NCI-H446 treated with DMSO at 0.1 percent for 48 hours (cell line): ENCODE data around the gene RIT1.

Experiments
- DNase-seq: peaks from one replicate; lab custom pipeline; 2025; lab: John Stamatoyannopoulos, UW

Gene RIT1, protein sequence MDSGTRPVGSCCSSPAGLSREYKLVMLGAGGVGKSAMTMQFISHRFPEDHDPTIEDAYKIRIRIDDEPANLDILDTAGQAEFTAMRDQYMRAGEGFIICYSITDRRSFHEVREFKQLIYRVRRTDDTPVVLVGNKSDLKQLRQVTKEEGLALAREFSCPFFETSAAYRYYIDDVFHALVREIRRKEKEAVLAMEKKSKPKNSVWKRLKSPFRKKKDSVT

DNA sequence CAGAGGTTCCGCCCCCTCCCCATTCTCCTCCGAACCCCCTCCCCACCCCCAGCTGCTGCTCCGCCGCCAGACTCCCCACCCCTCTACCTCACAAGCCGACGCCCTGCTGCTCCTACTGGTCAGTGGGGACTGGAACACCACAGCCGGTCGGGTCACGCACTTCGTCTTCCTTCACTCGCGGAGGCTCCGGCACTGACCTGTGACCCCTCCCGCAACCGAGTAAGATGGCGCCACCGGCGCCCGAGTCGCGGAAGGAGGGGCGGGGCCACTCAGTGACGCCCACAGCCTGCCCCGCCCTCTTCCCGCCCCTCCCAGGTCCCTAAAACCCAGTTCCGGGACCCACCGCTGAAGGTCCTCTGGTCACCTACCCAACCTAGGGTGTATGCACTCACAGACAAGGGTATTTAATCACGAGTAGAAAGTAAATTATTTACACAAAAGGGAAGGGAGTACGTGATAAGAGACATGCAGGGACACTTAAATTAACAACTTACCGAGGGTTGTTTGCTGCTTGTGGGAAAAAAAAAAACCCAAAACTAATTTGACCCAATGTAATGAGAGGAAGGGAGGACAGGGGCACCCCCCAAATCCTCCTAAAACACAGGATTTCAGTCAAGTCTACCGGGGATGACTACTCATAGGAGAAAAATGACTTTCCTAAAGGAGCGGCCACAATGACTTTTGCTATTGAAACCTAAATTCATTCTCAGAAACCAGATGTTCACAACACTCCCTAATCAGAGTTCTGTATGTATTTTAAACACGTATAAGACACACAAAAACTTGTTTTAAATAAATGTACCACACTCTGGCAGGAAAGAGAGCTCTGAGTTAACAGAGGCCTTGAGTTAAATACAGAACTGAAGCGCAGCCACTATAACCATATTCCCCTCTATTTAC, at the start of gene RIT1:
RIT1 (minus strand) TSS at position 194 of the 900 bp plus-strand sequence. CDS start 588 bp downstream, outside the sequence.
- DNase-seq, result peak; percentile 59

DNA sequence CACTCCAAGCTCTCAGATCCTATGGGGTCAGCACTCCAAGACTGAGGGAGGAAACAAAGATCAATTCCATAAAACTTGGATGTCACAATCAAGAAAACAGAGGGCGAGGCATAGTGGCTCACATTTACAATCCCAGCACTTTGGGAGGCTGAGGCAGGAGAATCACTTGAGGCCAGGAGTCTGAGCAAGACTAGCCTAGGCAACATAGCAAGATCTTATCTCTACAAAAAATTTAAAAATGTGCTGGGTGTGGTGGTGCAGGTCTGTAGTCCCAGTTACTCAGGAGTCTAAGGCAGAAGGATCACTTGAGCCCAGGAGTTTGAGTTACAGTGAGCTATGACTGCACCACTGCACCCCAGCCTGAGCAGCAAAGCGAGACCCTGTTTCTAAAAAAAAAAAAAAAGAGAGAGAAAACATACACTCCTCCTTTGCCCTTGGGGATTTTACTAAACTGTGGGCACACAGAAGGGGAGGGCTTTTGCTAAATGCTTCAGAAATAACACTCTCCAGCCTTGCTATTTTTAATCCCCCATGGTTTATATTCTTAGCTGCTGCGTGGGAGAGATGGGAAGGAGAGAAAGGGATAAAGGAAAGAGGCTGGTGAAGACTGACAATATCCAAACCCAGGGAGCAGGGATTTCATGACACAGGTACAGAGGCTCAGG, 49.1 kb upstream of the RIT1 start:
- no peak for DNase-seq

DNA sequence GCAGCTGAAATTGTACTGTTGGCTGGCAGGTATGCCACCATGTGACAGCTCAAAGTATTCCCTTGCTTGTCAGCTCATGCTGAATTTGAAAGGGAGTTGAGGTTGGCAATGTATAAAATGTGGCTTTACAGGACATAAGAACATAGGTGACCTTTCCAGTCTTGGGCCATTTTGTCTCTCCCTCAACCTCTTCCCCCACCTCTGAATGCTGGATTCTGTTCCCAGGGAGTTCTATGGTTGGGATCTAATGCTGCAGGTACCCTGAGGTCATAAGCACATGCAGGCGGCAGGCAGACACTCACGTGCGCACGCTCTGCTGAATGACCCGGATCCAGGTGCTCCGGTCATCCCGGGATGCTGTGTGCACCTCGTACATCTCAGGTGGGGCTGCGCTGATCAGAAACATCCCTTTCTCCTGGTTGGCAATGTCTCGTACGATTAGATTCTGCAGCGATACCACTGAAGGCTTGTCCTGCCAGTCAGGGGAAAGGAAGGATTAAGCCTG, 46.3 kb upstream of the RIT1 start:
- no peak for DNase-seq

DNA sequence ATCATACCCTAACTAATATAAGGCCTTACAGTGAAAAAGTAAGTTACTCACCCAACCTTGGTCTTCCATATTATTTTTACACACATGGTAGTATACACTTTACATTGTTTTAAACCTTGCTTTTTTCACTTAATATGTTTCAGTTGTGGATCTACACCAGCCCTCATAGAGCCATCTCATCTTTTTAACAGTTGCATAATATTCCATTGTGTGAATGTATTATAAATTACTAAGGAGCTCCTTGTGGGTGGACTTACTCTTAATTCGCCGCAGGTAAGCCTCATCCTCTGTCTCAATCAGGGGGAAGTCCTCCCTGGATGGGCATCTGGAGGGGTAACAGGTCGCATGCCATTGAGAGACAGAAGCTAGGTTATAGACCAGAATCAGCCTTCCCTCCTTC, 43.5 kb upstream of the RIT1 start:
- no peak for DNase-seq

DNA sequence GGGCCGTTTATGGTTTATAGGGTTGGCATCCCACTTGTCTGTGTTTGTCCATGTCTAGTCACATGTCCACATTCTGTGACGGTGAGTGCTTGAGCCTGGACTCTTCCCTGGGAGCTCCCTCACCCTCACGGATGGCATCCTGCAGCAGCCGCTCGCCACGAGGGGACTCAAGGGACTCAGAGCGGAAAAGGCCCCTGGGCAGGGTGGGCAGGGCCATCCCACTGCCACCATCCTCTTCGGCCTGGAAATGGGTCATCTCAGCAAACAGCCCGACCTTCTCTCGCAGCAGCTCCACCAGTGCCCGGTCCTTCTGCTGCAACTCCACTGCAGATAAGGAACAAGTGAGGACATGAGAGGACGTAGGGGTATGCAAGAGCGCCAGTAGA, 41.3 kb upstream of the RIT1 start:
- no peak for DNase-seq

DNA sequence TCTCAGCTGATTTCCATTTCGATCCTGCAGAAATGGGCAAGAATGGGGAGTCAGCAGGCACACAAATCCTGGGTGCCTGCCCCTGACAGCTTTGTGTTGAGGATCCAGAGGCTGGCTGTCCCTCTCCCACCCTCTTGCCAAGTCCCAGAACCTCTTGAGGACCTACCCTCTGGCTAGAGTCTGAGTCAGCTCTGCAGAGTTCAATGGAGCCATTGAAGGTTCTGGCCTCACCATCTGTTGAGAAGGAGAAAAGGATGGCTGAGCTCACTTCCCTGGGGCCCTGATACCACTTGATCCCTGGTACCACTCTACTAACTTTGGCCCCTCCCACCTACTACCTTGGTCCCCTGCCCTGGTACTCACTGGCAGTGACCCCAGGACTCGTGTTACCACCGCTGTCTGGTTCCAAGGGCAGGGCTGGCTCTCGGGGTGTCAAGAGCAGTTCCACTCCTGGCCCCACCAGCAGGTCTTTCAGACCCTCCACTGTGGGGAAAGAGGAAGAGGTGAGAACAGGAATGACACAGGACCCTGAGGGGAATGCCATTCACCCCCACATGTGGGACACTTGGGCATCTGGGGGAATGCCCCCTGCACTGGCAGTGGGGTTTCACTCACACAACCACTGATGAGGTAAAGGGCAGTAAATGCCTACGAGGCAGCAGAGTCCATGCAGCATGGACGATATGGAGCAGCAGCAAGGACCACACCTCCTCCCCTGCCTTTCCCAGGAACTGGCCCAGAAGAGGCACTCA, 40.8 kb upstream of the RIT1 start:
- DNase-seq, result no peak

DNA sequence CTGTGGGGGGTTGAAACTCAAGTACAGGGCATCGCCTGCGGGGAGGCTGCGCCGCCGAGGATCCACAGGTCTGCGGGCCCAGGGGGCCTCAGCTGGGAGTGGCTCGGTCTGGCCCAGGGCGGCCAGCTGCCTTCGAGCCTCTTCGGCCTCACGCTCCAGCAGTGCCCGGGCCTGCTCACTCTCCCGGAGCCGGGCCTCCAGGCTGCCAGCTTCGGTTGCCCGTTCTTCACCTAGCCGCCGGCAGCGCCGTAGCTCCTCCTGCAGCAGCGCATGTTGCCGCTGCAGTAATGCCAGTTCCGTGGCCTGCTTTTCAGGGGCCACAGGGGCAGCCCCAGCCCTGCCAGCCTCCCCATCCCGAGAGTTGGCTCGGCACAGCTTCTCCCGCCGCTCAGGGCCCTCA, 39.7 kb upstream of the RIT1 start:
- no peak for DNase-seq

DNA sequence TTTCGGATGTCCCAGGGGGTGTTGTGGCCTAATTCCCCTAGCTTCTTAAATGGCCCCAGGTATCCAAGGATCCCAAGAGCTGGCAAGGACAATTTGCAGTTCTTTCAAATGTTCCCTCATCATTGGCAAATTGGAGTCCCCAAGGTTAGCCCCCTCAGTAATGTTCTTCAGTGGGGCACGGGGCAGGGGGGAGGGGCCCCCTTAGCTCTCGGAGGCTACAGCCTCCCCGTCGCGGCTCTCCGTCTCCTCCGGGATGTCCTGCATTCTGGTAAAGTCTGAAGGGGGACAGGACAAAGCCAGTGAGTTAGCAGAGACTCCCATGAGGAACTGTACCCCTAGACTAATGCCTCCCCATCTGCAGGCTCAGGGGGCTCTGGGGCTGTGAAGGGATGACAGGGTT, 36.6 kb upstream of the RIT1 start:
- DNase-seq, result no peak

DNA sequence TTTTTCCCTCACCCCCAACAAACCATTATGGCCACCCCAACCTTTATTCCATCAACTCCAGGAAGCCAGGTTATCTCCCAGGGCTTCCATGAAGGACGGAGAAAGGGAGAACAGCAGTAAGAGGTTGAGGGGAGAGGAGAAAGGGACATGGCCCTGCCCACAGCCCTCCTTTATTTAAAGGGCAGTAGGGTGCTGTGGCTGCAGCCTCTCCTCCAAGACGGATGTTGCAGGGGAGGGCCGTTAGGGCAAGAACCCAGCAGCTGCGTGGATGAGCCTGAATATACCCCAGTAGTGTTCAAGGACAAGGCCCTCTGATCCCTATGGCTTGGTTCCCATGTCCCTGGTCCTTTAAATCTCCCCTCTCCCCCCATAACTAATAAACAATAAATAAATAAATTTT, 36.1 kb upstream of the RIT1 start:
- DNase-seq, result no peak

DNA sequence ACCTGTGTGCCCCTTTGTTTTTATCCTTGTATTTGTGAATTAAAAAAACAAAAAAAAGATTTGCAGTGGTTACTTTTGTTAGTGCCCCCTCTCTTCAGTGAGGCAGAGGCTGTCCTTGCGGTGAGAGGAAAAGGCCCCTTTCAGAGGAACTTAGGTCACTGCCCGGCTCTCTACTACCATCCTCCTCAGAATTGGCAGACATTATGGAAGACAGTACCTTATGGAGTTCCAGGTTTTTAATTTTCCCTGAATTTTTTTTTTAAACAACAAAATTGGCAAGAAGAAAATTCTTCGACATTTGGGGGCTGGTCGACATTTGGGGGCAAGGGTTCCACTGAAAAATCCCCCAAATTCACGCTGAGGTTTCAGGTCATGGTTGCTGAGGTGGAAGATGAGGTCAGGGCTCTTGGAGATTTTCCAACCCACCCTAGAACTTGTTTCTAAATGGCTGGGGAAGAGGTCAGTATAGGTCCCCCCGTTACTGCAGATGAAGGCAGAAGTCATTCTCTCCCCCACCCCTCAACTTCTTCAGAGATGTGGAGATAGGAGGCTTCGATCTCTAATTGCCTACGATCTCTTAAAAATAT, 35.6 kb upstream of the RIT1 start:
- DNase-seq, result no peak

DNA sequence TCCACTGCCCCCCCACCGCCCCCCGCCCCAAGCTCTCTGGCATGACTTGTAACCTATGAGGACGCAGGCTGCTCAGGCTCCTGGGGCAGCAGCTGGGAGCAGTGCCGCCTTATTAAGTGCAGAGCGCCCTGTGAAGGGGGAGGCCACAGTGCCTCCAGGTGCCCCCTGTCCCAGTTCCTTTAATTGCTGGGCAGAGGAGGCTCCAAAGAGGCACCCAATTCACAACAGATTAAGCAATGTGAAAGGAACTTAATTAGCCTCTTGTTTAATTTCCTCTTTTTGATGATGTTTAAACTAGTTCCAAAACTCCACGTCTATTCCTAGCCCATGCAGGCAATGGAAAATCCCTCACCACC, 33.3 kb upstream of the RIT1 start:
- no peak for DNase-seq

DNA sequence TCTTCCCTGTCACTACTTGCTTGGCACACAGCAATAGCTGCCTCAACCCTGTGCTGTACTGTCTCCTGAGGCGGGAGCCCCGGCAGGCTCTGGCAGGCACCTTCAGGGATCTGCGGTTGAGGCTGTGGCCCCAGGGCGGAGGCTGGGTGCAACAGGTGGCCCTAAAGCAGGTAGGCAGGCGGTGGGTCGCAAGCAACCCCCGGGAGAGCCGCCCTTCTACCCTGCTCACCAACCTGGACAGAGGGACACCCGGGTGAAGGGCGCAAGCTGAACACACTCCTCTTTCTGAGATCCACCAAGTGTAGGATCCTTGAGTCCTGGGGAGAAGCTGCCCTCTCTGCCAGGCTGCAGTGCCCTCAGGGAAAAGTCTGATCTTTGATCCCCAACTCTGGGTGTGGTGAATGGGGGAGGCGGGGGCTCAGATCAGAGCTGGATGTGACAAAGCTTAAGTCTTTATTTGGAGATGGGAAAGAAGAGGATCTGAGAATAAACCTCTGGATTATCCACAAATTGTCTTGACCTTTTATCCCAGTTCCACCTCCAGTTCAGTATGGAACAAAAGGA, 31.5 kb upstream of the RIT1 start:
- DNase-seq, result no peak

DNA sequence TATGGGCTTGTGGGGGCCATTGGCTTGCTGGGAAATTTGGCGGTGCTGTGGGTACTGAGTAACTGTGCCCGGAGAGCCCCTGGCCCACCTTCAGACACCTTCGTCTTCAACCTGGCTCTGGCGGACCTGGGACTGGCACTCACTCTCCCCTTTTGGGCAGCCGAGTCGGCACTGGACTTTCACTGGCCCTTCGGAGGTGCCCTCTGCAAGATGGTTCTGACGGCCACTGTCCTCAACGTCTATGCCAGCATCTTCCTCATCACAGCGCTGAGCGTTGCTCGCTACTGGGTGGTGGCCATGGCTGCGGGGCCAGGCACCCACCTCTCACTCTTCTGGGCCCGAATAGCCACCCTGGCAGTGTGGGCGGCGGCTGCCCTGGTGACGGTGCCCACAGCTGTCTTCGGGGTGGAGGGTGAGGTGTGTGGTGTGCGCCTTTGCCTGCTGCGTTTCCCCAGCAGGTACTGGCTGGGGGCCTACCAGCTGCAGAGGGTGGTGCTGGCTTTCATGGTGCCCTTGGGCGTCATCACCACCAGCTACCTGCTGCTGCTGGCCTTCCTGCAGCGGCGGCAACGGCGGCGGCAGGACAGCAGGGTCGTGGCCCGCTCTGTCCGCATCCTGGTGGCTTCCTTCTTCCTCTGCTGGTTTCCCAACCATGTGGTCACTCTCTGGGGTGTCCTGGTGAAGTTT, 30.8 kb upstream of the RIT1 start:
- no peak for DNase-seq

DNA sequence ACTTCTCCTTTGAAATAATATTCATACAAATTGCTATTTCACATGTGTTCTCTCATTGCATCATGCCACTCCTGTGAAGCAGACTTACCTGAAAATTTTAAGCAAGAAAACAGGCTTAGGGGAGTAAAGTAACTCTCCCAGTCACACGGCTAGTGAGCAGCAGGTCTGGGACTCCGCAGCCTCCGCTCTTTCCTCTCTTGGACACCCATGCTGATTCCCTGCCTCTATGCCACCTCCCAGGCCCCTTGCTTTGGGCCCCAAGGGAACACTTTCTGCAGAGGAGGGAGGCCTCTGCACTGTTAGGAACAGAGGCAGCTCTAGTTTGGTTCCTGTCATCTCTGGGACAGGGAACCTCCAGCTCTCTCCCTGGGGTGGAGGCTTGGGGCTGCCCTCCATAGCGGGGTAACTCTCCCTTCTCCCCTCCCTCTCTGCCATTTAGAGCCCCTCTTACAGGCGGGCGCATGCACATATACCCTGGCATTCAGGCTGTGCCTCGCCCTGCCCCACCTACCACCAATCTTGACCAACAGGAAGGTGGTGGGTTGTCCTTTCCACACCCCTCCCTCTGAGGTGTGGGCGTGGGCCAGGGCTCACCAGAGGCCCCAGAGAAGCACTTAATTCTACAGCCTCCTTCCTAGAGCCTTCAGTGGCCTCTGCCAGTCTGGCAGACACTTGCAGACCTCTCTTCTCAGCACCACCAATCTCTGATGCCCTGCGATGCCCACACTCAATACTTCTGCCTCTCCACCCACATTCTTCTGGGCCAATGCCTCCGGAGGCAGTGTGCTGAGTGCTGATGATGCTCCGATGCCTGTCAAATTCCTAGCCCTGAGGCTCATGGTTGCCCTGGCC, 30.1 kb upstream of the RIT1 start, which contains the start of gene RXFP4:
RXFP4 (plus strand) TSS at position 646 of the 852 bp plus-strand sequence; CDS start at position 718, 72 bp downstream.
- no peak for DNase-seq

DNA sequence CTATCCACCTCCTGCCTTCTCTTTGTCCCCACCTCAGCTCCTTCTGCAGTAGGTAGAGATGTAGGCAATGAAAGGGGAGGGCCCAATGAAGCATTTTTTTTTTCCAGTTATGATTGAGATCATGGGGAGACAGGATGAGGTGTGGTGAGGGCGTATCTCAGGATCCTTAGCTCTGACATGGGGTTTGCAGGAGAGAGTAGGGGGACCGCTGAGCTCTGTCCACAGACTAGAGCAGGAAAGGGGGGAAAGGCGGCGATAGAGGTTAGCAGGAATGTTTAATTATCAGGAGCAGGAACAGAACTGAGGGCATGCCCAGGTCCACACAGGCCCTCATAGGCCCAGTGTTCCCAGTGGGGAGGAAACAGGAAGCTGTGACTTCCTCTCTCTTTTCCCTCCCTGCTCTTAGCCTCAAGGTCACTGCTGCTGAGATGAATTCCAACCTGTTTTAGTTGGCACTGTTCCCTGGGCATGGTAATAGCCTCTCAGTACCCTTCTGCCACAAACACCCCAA, 29.4 kb upstream of the RIT1 start:
- DNase-seq, result no peak

DNA sequence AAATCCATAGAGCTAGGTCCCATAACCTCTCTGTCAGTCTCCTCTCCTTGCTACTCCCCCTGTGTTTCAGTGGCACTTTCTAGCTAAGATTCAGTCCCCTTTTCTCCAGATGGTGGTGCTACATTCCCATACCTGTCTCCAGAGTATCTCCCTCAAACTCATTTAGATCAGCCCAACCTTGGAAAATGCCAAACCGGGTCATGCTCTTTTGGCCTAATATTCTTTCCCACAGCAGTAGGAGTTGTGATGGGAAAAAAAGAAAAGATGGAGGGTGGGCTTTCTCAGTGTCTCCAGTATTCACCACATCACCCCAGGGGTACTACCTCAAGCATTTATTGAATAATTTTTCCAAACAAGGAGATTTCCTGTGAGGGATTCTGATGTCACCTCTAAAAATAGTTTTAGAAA, 27.1 kb upstream of the RIT1 start:
- DNase-seq, result peak; percentile 61

DNA sequence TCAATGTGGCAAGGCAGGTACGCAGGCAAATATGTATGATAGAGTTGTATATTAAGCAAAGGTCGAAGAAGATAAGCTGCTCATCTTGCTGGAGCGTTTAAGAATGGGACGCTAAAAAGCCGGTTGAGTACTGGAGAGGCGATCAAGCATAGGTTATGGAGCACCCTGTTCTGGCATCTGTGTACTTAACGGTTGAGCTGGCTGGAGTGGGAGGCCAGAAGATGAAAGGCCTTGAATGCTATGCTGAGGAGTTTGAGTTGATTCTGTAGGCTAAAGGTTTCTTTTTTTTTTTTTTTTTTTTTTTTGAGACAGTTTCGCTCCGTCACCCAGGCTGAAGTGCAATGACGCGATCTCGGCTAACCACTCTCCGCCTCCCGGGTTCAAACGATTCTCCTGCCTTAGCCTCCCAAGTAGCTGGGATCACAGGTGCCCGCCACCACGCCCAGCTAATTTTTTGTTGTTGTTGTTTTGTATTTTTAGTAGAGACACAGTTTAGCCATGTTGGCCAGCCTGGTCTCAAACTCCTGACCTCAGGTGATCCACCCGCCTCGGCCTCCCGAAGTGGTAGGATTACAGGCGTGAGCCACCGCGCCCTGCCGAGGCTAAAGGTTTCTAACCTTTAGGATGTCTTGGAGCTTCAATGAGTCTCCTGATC, 23.9 kb upstream of the RIT1 start:
- peak; percentile 21 for DNase-seq

DNA sequence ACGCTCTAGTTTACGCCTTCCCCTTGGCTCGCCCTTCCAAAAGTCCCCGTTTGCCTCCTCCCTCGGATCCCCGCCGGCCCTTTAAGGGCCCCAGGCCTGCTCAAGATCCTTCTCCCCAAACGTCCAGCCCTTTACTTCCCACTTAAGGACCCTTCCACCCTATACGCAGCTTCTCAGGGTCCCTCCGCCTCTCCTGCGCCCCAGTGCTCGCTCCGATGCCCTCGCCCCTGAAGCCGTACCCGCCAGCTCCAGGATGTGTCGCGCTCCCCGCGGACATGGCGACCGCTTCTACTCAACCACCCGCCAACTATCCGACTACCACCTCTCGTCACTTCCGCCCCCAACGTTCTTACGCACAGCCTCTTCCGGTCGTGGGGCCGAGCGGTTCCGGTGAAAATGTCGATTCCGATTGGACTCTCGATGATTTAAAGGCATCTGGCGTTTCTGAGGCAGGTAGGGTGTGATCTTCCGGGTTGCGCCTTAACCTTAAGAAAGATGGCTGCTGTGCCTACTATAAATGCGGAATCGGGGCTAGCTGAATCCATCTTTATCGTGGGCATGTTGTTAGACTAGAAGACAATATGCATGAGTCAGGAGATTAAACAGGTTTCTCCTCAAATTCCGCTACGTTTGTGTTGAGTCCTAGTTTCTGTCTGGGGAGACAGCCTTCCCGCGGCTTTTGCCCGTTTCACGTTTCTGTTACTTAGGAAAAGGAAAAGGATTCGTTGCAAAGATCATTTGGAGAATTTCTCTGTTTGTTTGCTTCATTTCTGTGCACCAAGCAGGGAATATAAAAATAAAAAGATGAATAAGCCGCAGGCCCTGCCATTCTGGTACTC, 23.2 kb upstream of the RIT1 start, which contains the start of gene KHDC4:
KHDC4 (minus strand) TSS at position 317 of the 839 bp plus-strand sequence; CDS start at position 277, 40 bp downstream.
- DNase-seq, result peak; percentile 99
